GM12878 (cell line): ENCODE measurements around the gene RERE. TPM values are rescaled to one million over a fixed set of nuclear protein-coding genes. Genes with fewer than 3 reads are reported as not detected.
A peak's percentile ranks its signal among the peaks of the same experiment; 100 is the strongest.

Source experiments
- ATAC-seq: fragments of 200-7000 bp; cut with Tn5 transposase; 3 replicates; pipeline ENCODE4 v1.9.1; 2020; ENCODE audit warnings: mild to moderate bottlenecking, moderate library complexity
- BruUV-seq: library from RNA; stranded (reverse); fragments of 400-500 nt; replicated peaks from 2 replicates; lab custom pipeline; 2021; lab: Mats Ljungman, UMichigan
- CTCF ChIA-PET: fragments of 300-600 bp; sonication (Branson Sonifier 250); formaldehyde crosslinking; extraction: SDS; loops from one replicate; lab custom pipeline; 2021; ENCODE audit warnings: inconsistent platforms; lab: Yijun Ruan, JAX
- POLR2A ChIA-PET: fragments of 350-600 bp; formaldehyde crosslinking; extraction: SDS; loops from one replicate; lab custom pipeline; 2021; ENCODE audit warnings: inconsistent platforms; lab: Charles Lee
- RAD21 ChIA-PET: fragments of 300-600 bp; sonication (Branson Sonifier 250); formaldehyde crosslinking; loops from one replicate; lab custom pipeline; 2023; ENCODE audit warnings: antibody characterized with exemption; ENCODE audit not compliant: unreplicated experiment; lab: Charles Lee
- SMC1A ChIA-PET: fragments of 300-600 bp; sonication (Branson Sonifier 250); formaldehyde crosslinking; loops from one replicate; lab custom pipeline; 2023; ENCODE audit not compliant: unreplicated experiment, uncharacterized antibody; lab: Charles Lee
- DNase-seq: peaks from one replicate; pipeline ENCODE4 v3.0.0-alpha.2; 2011; ENCODE audit warnings: low read depth, low spot score
- FAIRE-seq: peaks from 3 replicates; lab custom pipeline; 2011; peaks lifted over from hg19 to GRCh38; lab: Jason Lieb, UNC
- H2AFZ ChIP-seq: 2 replicates; pipeline ENCODE4 v1.6.0; 2011; ENCODE audit warnings: low read depth, low read length, control low read depth; ENCODE audit not compliant: control insufficient read depth
- H3K27ac ChIP-seq: 2 replicates; pipeline ENCODE4 v1.5.1; 2011; ENCODE audit warnings: control low read depth; ENCODE audit not compliant: control insufficient read depth, insufficient read depth
- H3K27me3 ChIP-seq, 2 experiments: replicated peaks in 1 of 2; 2 replicates each; pipeline versions ENCODE4 v1.6.0 to v1.6.1; 2011; ENCODE audit warnings: low read length in 1 of 2; ENCODE audit not compliant: control insufficient read depth in 2 of 2, insufficient read depth in 2 of 2
- H3K36me3 ChIP-seq, 2 experiments: 2 replicates each; pipeline ENCODE4 v1.5.1; 2011; ENCODE audit warnings: low read length in 1 of 2; ENCODE audit not compliant: control insufficient read depth in 2 of 2, insufficient read depth in 2 of 2
- H3K4me1 ChIP-seq: 2 replicates; pipeline ENCODE4 v1.6.1; 2011; ENCODE audit warnings: mild to moderate bottlenecking, low read length, moderate library complexity, mixed read lengths; ENCODE audit not compliant: control insufficient read depth, insufficient read depth
- H3K4me2 ChIP-seq: 2 replicates; pipeline ENCODE4 v1.6.0; 2011; ENCODE audit warnings: control low read depth; ENCODE audit not compliant: control insufficient read depth, insufficient read depth
- H3K4me3 ChIP-seq: fragments of 200-600 bp; sonication (generic); 2 replicates; pipeline ENCODE4 v1.5.1; 2016
- H3K79me2 ChIP-seq: 2 replicates; pipeline ENCODE4 v1.6.0; 2011; ENCODE audit warnings: low read length; ENCODE audit not compliant: control insufficient read depth, insufficient read depth
- H3K9ac ChIP-seq: 2 replicates; pipeline ENCODE4 v1.8.0; 2011; ENCODE audit warnings: low read length, control low read depth, mixed read lengths; ENCODE audit not compliant: control insufficient read depth, insufficient read depth
- H3K9me3 ChIP-seq: replicated peaks from 3 replicates; pipeline ENCODE4 v1.5.1; 2011; ENCODE audit warnings: mild to moderate bottlenecking, low read length; ENCODE audit not compliant: control insufficient read depth, insufficient read depth
- H4K20me1 ChIP-seq: 2 replicates; pipeline ENCODE4 v1.6.0; 2011; ENCODE audit not compliant: control insufficient read depth, insufficient read depth
- CREB1 ChIP-seq: IDR thresholded peaks from 2 replicates; pipeline ENCODE4 v1.6.1; 2012; ENCODE audit warnings: low read depth, mild to moderate bottlenecking, inconsistent platforms
- CREM ChIP-seq: IDR thresholded peaks from 2 replicates; pipeline ENCODE4 v1.6.1; 2014; ENCODE audit warnings: antibody characterized with exemption, low read depth
- EGR1 ChIP-seq, 2 experiments: IDR thresholded peaks; 1 replicate in 1 of 2; 2 replicates in 1 of 2; pipeline ENCODE4 v1.6.1; 2011 to 2012; ENCODE audit warnings: low read depth in 2 of 2, low read length in 2 of 2, borderline replicate concordance in 1 of 2, mild to moderate bottlenecking in 1 of 2, moderate library complexity in 1 of 2
- MEF2A ChIP-seq: IDR thresholded peaks from 2 replicates; pipeline ENCODE4 v1.6.1; 2011; ENCODE audit warnings: low read depth, mild to moderate bottlenecking, low read length, moderate library complexity; ENCODE audit not compliant: insufficient read depth
- STAT3 ChIP-seq: IDR thresholded peaks from 2 replicates; pipeline ENCODE4 v1.6.1; 2011; ENCODE audit warnings: low read depth, low read length, improper control_type of control experiment
- WGBS: methylation state at CpG from one replicate; pipeline ENCODE4 v1.1.6; 2016; ENCODE audit warnings: low lambda C conversion rate; ENCODE audit not compliant: insufficient replicate concordance, insufficient coverage; ENCODE audit errors: missing lambda C conversion rate; 5-methylcytosine and 5-hydroxymethylcytosine counted together
- in situ Hi-C: fragments of 300-500 bp; cut with MboI; formaldehyde crosslinking; loops from 9 replicates; pipeline ENCODE4 v1.14.3; 2018; ENCODE audit warnings: mixed read lengths
- intact Hi-C: fragments of 100-400 bp; cut with micrococcal nuclease; formaldehyde crosslinking; loops from one replicate; pipeline ENCODE4 v1.14.2; 2022; ENCODE audit not compliant: unreplicated experiment
- polyA plus RNA-seq, 11 experiments: library from polyadenylated mRNA; depleted of rRNA in 4 of 11; unstranded in 6 of 11; stranded (reverse) in 5 of 11; fragments of >200 nt; fragmentation: Nextera tagmentation in 4 of 11; fragmentation: Illumina TruSeq in 1 of 11; extraction: Ambion mirVana in 4 of 11; extraction: Trizol in 1 of 11; gene quantifications; 1 replicate in 1 of 11; 2 replicates in 10 of 11; pipeline versions ENCODE4 v1.2.1 to v1.2.3, GENCODE V29; 2011 to 2016; ENCODE audit warnings: inconsistent platforms in 2 of 11, missing spikeins in 2 of 11, low read depth in 1 of 11
- total RNA-seq, 4 experiments: library from RNA; depleted of rRNA in 3 of 4; stranded (reverse); fragments of >200 nt in 3 of 4; fragmentation: Illumina TruSeq in 1 of 4; extraction: Trizol in 1 of 4; gene quantifications; 2 replicates each; pipeline versions ENCODE4 v1.2.1 to v1.2.3, GENCODE V29; 2013 to 2021

The RERE gene
- total and polyA plus RNA-seq, 10 of the 15 experiments (the other 5 are each of a cell fraction or from before 2014, with no cell fraction given) = 5.2 to 60.5 (median 20.2) TPM

- peaks cover 0 to 4% of the 10 kb centered on the region in 2 experiments; a peak in 1 of 4 replicates for H3K27me3 ChIP-seq
- no peak for FAIRE-seq
- no TSS peak for BruUV-seq
- H3K4me1 ChIP-seq = no peaks in the 10 kb centered on the region
- RAD21 ChIA-PET = interaction anchor here (1.6 kb wide), 1 partner anchor 302 kb away, joined by 4 read pairs; no protein-coding TSS in a partner anchor
- intact Hi-C loops = no loop called here
- H3K4me3 ChIP-seq = peak within 1 kb of the TSS; percentile 67; the same call in 1 of the 2 replicates
- POLR2A ChIA-PET = no interaction called here
- no peaks in the 10 kb centered on the region for H4K20me1 ChIP-seq
- SMC1A ChIA-PET = no interaction called here
- WGBS = 20% methylated on average over 56 of the region's 75 CpGs
- H3K9ac ChIP-seq = no peak within 1 kb of the TSS
- peak within 1 kb of the TSS; percentile 49; the same call in 1 of the 2 replicates for H3K4me2 ChIP-seq
- H3K9me3 ChIP-seq = no peaks in the 10 kb centered on the region
- CTCF ChIA-PET = no interaction called here
- TF ChIP-seq EGR1 (IDR thresholded peaks at IDR 0.05; ENCODE audit: borderline replicate concordance in 1 of 2, low read depth in 2 of 2, low read length in 2 of 2) (peak in 1 of 2 experiments; percentile 32; a peak in 1 of 3 replicates), MEF2A (no peak), CREM (peak; percentile 60; the same call in 1 of the 2 replicates), STAT3 (no peak), CREB1 (peak; percentile 76; the same call in 1 of the 2 replicates)
- TF ChIP-seq, all 136 proteins: peak for 3
- peak; percentile 78 for ATAC-seq
- in situ Hi-C loops = no loop called here
- Histone ChIP-seq H2AFZ (peak within 1 kb of the TSS; percentile 27), H3K27ac (no peak within 1 kb of the TSS), H3K36me3 (no peaks in the 10 kb centered on the region), H3K79me2 (no peaks in the 10 kb centered on the region)
- DNase-seq = no peak
These were observed 499.6 kb downstream of the RERE start, which contains the start of gene SLC45A1 for GRCh38 chr1:8317647-8318381. TSS of gene SLC45A1 (plus strand) at chr1:8318114. CDS start at chr1:8324330, 6,216 bp downstream.
